ENCODE data around the gene ATF6.
"Not testable (repeated sequence)": the region's sequence is repeated elsewhere in the genome, so short reads cannot be mapped to it uniquely, and the experiment has no call there.

The ATF6 gene

DNA sequence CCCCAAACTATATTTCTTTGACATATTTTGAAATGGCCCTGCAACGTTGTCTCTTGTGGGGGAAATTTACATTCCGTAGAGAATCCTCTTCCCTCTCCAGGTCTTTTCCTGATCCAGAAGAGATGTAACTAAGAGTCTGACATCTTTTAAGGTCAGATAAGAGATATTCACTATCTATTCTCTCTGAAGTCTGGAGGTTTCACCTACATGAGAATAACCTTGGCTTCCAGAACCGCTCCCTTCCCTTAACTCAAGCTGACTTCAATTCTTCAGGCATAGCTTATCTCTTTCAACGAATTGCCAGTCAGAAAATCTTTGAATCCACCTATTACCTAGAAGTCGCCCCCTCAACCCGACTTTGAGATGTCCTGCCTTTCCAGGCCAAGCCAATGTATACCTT is 34.9 kb upstream of the ATF6 start:
- in situ Hi-C loops (cut with MboI; ENCODE audit: low pct_unique_long_range_greater_than_20kb, low sequenced_read_pairs) = no loop called here

DNA sequence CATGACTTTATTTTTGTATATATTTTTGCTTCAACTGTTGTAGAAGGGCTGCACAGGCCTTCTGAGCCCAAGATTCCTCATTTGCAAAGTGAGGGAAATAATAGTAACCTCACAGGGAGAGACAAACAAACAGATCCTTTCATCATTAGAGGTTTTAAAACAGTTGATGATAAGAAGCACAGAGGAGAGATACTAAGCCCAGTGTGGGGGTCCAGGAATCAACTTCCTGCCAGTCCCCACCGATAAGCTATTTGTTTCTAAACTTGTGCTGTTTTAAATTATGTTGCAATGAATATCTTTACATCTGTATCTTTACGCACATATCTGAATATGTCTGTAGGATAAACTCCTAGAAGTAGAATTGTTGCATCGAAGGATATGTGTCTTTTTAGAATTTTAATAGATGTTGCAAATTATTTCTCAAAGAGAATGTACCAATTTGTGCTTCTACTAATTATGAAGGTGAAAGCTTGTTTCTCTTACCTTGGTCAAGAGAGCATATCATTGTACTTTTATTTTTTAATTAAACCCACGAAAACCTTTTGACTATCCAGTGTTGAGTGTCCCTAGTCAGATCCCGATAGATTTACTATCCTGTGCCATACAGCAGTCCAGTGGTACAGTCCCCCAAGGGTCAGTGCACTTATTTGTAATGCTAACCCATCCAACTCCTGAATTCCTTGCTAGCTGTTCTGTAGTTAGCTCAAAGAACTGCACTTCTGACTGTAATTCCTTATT is 34.0 kb upstream of the ATF6 start:
- no peak for DNase-seq
- in situ Hi-C loops (cut with MboI; ENCODE audit: low pct_unique_long_range_greater_than_20kb, low sequenced_read_pairs) = no loop called here

More for the DNA sequence above, 34.9 kb upstream of the ATF6 start:
- DNase-seq = no peak

DNA sequence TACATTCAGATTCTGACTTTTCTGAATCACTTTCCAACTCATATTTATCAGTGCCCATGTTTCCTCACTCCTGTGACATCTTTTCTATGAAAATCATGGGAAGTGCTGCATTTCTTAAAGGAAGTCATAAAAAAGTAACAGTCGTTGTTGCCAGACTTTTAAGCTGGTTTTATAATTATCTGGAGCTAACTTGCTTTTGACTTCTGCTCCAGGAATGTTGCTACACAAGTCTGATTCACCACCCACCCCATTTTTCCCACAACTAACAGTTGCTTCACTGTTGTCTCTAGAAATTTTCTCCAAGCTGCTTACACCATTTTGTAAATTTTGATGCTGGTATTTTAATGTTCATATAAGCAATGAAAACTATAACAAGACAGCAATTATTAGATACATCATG is 32.6 kb upstream of the ATF6 start:
- in situ Hi-C loops (cut with MboI; ENCODE audit: low pct_unique_long_range_greater_than_20kb, low sequenced_read_pairs) = no loop called here
- DNase-seq = peak; percentile 38

DNA sequence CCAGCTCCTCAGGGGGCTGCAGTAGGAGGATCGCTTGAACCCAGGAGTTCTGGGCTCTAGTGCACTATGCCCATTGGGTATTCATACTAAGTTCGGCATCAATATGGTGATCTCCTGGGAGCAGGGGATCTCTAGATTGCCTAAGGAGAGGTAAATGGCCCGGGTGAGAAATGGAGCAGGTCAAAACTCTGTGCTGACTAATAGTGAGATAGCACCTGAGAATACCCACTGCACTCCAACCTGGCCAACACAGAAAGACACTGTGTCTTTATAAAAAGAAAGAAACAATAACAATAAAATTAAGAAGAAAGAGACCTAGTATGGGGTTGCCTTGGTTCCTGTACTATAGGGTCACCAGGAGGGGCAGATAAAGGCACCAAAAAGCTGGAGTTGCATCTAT is 30.3 kb upstream of the ATF6 start:
- DNase-seq = no peak
- in situ Hi-C loops (cut with MboI; ENCODE audit: low pct_unique_long_range_greater_than_20kb, low sequenced_read_pairs) = no loop called here

- DNase-seq = no peak
- in situ Hi-C loops (cut with MboI; ENCODE audit: low pct_unique_long_range_greater_than_20kb, low sequenced_read_pairs) = no loop called here
Measured at GRCh38 chr1:161736335-161736969, 29.7 kb upstream of the ATF6 start.

DNA sequence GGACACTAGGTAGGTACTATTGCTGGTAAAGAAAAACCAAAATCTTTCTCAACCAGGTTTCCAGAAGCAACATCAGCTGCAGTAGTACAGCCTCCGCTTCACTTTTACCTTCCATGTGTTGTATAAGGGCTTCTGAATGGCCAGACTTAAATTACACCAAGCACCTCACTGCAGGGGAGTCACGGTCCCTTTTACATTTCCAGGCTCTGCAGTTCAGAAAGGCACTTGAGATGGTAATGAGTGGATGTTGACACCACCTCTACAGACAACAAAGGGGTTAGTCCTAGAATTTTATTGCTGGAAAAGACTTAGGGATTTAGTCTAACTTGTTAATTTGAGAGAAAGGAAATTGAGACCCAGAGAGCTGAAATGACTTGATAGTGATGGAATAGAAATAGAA is 28.5 kb upstream of the ATF6 start:
- DNase-seq = no peak
- in situ Hi-C loops (cut with MboI; ENCODE audit: low pct_unique_long_range_greater_than_20kb, low sequenced_read_pairs) = no loop called here

- in situ Hi-C loops (cut with MboI; ENCODE audit: low pct_unique_long_range_greater_than_20kb, low sequenced_read_pairs) = no loop called here
- peak; percentile 86 for DNase-seq
Measured at GRCh38 chr1:161738627-161739287, 27.4 kb upstream of the ATF6 start.

DNA sequence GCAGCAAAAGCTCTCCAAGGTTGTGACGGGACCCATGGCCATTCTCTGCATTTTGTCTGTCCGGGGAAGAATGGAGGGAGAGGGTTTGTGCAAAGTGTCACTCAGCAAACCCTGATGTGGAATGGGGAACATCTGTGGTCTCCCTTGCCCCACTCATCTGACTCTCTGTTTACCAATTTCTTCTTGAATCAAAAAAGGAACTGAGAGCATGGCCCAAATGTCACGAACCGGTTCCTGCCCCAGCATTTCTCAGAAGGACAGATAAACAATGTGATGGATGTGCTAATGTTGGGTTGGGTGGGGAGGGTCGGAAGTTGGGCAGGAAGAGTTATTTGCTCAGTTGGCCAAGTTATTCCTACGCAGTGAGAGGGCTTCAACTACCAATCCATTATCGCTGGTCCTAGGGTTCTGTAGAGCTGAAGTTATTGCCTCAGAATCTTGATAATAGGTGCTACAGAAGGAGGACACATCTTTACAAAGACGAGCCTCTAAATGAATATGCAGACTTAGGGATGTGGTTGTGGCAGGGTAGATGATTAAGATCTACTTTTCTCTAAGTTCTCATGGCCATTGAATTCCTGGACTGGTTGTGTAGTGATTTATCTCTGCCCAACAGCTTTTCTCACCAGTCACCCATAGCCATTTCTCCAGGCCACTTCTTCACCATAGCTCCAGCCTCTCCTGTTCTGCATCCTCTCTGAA is 26.1 kb upstream of the ATF6 start:
- in situ Hi-C loops (cut with MboI; ENCODE audit: low pct_unique_long_range_greater_than_20kb, low sequenced_read_pairs) = no loop called here
- DNase-seq = no peak

DNA sequence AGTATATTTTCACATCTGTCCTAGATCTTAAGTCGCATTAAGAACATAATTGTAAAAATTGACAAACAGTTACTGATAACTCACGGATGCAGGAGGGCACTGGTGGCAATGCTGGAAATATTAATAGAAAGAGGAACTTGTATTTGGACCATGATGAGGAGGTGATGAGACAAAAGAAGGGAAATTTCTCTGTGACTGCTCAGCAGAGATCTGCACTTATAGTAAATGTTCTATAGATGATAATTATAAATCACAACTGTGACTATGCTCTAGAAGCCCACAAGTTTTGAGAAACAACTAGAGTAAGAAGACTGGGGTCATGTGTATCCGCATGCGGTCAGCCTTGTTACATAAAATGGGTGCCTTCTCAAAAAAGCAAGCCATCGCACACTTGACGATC is 25.2 kb upstream of the ATF6 start:
- in situ Hi-C loops (cut with MboI; ENCODE audit: low pct_unique_long_range_greater_than_20kb, low sequenced_read_pairs) = no loop called here
- no peak for DNase-seq

GRCh38 chr1:161743231-161743630 is 22.9 kb upstream of the ATF6 start:
- in situ Hi-C loops (cut with MboI; ENCODE audit: low pct_unique_long_range_greater_than_20kb, low sequenced_read_pairs) = no loop called here
- DNase-seq = no peak

GRCh38 chr1:161747801-161748200 is 18.3 kb upstream of the ATF6 start:
- DNase-seq = no peak
- in situ Hi-C loops (cut with MboI; ENCODE audit: low pct_unique_long_range_greater_than_20kb, low sequenced_read_pairs) = no loop called here

GRCh38 chr1:161749509-161750407 is 16.4 kb upstream of the ATF6 start, which contains the start of gene DUSP12:
Gene DUSP12, plus strand, starts transcription at chr1:161749786. Its CDS starts 16 bp downstream, at chr1:161749802.
- in situ Hi-C loops (cut with MboI; ENCODE audit: low pct_unique_long_range_greater_than_20kb, low sequenced_read_pairs) = no loop called here
- DNase-seq = peak; percentile 92

DNA sequence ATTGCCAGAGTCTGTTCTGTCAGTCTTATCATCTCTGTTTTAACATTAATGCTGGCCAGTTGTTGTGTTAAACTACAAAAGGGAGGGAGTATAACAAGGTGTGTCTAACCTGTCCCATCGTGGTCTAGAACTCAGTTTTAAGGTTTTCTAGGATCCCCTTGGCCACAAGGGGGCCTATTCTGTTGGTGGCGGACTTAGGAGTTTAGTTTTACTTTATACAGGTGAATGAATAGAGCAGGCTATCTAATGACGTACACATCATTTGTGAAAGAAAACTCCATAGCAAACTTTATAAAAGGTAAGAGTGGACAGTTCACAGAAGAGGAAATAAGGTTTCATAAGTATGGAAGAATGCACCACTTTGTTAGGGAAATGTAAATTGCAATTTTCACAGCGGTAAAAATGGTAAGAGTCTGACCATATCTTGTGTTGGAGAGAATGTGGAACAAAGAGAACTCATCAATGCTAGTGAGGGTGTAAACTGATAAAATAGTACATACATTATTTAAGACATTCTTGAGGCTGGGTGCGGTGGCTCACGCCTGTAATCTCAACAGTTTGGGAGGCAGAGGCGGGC is 2.5 kb upstream of the ATF6 start:
- in situ Hi-C loops (cut with MboI; ENCODE audit: low pct_unique_long_range_greater_than_20kb, low sequenced_read_pairs) = no loop called here
- peak; percentile 46 for DNase-seq

- in situ Hi-C loops (cut with MboI; ENCODE audit: low pct_unique_long_range_greater_than_20kb, low sequenced_read_pairs) = no loop called here
- no peak for DNase-seq
Measured at GRCh38 chr1:161768461-161768860, 2.3 kb downstream of the ATF6 start.

DNA sequence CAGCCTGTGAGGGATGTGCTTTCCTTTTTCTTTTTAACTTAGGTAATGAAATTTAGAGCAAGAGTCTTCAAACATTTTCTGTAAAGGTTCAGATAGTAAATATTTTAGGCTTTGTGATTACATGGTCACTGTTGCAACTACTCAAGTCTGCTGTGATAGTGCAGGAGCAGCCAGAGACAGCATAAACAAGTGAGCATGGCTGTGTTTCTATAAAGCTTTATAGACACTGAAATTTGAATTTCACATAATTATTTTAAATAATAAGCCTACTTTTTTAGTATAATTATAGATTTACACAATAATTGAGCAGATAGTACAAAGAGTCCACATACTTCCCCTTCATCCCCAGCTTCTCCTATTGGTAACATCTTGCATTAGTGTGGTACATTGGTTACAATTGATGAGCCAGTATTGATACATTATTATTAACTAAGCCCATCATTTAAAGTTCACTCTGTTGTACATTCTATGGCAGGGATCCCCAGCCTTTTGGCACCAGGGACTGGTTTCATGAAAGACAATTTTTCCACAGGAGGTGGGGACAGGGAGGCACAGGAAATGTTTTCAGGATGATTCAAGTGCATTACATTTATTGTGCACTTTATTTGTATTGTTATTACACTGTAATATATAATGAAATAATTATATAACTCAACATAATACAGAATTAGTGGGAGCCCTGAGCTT is 3.0 kb downstream of the ATF6 start:
- in situ Hi-C loops (cut with MboI; ENCODE audit: low pct_unique_long_range_greater_than_20kb, low sequenced_read_pairs) = no loop called here
- no peak for DNase-seq

DNA sequence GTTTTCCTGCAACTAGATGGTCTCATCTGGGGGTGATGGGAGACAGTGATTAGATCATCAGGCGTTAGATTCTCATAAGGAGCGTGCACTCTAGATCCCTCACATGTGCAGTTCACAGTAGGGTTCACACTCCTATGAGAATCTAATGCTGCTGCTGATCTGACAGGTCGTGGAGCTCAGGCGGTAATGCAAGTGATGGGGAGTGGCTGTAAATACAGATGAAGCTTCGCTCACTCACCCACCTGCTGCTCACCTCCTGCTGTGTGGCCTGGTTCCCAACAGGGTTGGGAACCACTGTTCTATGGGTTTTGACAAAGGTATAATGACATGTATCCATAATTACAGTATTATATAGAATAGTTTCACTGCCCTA is 3.5 kb downstream of the ATF6 start:
- in situ Hi-C loops (cut with MboI; ENCODE audit: low pct_unique_long_range_greater_than_20kb, low sequenced_read_pairs) = not testable (repeated sequence)

DNA sequence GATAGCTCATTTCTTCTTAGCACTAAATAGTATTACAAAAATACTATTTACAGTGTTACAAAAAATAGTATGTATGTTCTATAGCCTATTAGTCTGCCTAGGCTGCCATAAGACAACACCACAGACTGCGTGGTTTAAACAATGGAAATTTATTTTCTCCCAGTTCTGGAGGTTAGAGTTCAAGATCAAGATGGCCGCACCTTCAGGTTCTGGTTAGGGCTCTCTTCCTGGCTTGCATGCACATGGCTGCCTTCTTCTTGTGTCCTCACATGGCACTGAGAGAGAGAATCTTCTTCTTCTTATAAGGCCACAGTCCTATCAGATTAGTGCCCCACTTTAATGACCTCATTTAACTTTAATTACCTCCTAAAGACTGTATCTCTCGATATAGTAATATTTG is 4.1 kb downstream of the ATF6 start:
- in situ Hi-C loops (cut with MboI; ENCODE audit: low pct_unique_long_range_greater_than_20kb, low sequenced_read_pairs) = no loop called here
- no peak for DNase-seq

More for the DNA sequence above, 3.5 kb downstream of the ATF6 start:
- DNase-seq = not testable (repeated sequence)

DNA sequence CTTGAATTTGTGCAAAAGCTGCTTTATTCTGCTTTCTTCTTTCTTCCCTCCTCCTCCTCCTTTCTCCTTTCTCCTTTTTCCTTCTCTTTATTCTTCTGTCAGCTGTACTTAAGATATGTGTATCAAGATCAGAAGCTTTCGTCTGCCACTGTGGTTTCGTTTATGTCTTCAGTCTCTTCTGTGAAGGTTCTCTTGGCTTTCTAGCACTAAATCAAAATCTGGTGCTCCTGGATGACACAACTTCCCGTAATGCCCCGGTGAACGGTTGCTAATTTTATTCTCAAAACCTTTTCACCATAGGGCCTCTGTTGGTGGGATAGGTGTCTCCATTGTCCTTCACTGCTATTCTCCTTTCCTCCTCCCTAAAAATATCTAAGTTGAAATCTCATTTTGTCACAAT is 5.0 kb downstream of the ATF6 start:
- in situ Hi-C loops (cut with MboI; ENCODE audit: low pct_unique_long_range_greater_than_20kb, low sequenced_read_pairs) = no loop called here
- no peak for DNase-seq
